ENCODE results near the gene KLF6. TPM values are rescaled to one million over a fixed set of nuclear protein-coding genes. Genes with fewer than 3 reads are reported as not detected.

KLF6 gene
- total and polyA plus RNA-seq, 9 of the 15 experiments (the other 6 are each of a cell fraction or from before 2014, with no cell fraction given) = 3.2 to 23.9 (median 8.0) TPM

DNA sequence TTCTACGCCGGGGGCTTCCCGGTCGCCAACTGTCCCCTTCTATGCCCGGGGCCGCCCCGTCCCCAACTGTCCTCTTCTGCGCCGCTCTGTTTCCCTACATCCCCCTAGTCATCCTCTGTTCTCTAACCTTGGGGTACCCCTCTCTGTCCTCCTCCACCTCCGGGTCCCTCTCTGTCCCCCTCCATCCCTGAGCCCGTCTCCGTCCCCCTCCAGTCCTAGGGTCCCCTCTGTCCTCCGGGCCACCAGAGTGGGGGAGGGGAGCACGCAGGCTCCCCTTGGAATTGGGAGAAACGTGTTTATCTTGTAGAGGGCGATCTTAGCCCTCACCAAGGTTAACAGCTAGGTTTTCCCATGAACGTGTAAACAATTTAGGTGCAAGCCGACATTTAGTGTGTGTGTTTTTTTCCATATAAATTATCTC lies 852 bp upstream of the KLF6 start (continued):
- no peak for TF ChIP-seq MED1 (CRISPR knock-in tag; IDR thresholded peaks at IDR 0.05; ENCODE audit: borderline replicate concordance)
- no peak for TF ChIP-seq MAFK (IDR thresholded peaks at IDR 0.05; ENCODE audit: low read length)
- TF ChIP-seq, protein P1, sequence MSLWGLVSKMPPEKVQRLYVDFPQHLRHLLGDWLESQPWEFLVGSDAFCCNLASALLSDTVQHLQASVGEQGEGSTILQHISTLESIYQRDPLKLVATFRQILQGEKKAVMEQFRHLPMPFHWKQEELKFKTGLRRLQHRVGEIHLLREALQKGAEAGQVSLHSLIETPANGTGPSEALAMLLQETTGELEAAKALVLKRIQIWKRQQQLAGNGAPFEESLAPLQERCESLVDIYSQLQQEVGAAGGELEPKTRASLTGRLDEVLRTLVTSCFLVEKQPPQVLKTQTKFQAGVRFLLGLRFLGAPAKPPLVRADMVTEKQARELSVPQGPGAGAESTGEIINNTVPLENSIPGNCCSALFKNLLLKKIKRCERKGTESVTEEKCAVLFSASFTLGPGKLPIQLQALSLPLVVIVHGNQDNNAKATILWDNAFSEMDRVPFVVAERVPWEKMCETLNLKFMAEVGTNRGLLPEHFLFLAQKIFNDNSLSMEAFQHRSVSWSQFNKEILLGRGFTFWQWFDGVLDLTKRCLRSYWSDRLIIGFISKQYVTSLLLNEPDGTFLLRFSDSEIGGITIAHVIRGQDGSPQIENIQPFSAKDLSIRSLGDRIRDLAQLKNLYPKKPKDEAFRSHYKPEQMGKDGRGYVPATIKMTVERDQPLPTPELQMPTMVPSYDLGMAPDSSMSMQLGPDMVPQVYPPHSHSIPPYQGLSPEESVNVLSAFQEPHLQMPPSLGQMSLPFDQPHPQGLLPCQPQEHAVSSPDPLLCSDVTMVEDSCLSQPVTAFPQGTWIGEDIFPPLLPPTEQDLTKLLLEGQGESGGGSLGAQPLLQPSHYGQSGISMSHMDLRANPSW (CRISPR knock-in tag; IDR thresholded peaks at IDR 0.05) = no peak
- peak; percentile 68 for TF ChIP-seq SMAD1 (IDR thresholded peaks at IDR 0.05; ENCODE audit: low read depth, low read length, partially characterized antibody)
- TF ChIP-seq, protein P2, sequence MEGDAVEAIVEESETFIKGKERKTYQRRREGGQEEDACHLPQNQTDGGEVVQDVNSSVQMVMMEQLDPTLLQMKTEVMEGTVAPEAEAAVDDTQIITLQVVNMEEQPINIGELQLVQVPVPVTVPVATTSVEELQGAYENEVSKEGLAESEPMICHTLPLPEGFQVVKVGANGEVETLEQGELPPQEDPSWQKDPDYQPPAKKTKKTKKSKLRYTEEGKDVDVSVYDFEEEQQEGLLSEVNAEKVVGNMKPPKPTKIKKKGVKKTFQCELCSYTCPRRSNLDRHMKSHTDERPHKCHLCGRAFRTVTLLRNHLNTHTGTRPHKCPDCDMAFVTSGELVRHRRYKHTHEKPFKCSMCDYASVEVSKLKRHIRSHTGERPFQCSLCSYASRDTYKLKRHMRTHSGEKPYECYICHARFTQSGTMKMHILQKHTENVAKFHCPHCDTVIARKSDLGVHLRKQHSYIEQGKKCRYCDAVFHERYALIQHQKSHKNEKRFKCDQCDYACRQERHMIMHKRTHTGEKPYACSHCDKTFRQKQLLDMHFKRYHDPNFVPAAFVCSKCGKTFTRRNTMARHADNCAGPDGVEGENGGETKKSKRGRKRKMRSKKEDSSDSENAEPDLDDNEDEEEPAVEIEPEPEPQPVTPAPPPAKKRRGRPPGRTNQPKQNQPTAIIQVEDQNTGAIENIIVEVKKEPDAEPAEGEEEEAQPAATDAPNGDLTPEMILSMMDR (IDR thresholded peaks at IDR 0.05 in 2 of 3, conservative IDR thresholded peaks at IDR 0.05 in 1 of 3; ENCODE audit: insufficient read depth in 2 of 3, low read depth in 1 of 3, low read length in 3 of 3) = no peak
- TF ChIP-seq, protein P3, sequence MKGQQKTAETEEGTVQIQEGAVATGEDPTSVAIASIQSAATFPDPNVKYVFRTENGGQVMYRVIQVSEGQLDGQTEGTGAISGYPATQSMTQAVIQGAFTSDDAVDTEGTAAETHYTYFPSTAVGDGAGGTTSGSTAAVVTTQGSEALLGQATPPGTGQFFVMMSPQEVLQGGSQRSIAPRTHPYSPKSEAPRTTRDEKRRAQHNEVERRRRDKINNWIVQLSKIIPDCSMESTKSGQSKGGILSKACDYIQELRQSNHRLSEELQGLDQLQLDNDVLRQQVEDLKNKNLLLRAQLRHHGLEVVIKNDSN (CRISPR knock-in tag; IDR thresholded peaks at IDR 0.05) = no peak
- TF ChIP-seq, protein P4, sequence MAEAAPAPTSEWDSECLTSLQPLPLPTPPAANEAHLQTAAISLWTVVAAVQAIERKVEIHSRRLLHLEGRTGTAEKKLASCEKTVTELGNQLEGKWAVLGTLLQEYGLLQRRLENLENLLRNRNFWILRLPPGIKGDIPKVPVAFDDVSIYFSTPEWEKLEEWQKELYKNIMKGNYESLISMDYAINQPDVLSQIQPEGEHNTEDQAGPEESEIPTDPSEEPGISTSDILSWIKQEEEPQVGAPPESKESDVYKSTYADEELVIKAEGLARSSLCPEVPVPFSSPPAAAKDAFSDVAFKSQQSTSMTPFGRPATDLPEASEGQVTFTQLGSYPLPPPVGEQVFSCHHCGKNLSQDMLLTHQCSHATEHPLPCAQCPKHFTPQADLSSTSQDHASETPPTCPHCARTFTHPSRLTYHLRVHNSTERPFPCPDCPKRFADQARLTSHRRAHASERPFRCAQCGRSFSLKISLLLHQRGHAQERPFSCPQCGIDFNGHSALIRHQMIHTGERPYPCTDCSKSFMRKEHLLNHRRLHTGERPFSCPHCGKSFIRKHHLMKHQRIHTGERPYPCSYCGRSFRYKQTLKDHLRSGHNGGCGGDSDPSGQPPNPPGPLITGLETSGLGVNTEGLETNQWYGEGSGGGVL (CRISPR knock-in tag; IDR thresholded peaks at IDR 0.05) = no peak
- TF ChIP-seq, protein P5, sequence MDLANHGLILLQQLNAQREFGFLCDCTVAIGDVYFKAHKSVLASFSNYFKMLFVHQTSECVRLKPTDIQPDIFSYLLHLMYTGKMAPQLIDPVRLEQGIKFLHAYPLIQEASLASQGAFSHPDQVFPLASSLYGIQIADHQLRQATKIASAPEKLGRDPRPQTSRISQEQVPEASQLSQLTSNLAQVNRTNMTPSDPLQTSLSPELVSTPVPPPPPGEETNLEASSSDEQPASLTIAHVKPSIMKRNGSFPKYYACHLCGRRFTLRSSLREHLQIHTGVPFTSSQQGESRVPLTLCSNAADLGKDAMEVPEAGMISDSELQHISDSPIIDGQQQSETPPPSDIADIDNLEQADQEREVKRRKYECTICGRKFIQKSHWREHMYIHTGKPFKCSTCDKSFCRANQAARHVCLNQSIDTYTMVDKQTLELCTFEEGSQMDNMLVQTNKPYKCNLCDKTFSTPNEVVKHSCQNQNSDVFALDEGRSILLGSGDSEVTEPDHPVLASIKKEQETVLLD (IDR thresholded peaks at IDR 0.05) = peak; percentile 83
- peak; percentile 53; the same call in 1 of the 2 replicates for TF ChIP-seq ARID2 (IDR thresholded peaks at IDR 0.05)
- peak; percentile 97 for TF ChIP-seq CCAR2 (IDR thresholded peaks at IDR 0.05; ENCODE audit: low read depth, low read length)
- TF ChIP-seq, protein P6, sequence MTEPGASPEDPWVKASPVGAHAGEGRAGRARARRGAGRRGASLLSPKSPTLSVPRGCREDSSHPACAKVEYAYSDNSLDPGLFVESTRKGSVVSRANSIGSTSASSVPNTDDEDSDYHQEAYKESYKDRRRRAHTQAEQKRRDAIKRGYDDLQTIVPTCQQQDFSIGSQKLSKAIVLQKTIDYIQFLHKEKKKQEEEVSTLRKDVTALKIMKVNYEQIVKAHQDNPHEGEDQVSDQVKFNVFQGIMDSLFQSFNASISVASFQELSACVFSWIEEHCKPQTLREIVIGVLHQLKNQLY (CRISPR knock-in tag; conservative IDR thresholded peaks at IDR 0.05) = 0 out of 4 replicates have a peak, but pooled peaks of 1 of the 2 experiments have one; percentile 28
- TF ChIP-seq, protein P7, sequence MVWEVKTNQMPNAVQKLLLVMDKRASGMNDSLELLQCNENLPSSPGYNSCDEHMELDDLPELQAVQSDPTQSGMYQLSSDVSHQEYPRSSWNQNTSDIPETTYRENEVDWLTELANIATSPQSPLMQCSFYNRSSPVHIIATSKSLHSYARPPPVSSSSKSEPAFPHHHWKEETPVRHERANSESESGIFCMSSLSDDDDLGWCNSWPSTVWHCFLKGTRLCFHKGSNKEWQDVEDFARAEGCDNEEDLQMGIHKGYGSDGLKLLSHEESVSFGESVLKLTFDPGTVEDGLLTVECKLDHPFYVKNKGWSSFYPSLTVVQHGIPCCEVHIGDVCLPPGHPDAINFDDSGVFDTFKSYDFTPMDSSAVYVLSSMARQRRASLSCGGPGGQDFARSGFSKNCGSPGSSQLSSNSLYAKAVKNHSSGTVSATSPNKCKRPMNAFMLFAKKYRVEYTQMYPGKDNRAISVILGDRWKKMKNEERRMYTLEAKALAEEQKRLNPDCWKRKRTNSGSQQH (CRISPR knock-in tag; IDR thresholded peaks at IDR 0.05) = peak; percentile 61; the same call in 1 of the 2 replicates

Measured in K562 (cell line).